Large intestine (tissue), 3 donors: ENCODE measurements around the gene OR9G1. TPM values are rescaled to one million over a fixed set of nuclear protein-coding genes. Genes with fewer than 3 reads are reported as not detected.

Experiments
- DNase-seq, 2 donors: peaks; one replicate each; pipeline versions ENCODE4 v3.0.0 to v3.0.0-alpha.2; 2013
- H3K27ac ChIP-seq: one replicate; pipeline ENCODE4 v1.5.1; 2013; ENCODE audit warnings: low read length
- H3K27me3 ChIP-seq: 2 replicates; pipeline ENCODE4 v1.6.1; 2013; ENCODE audit warnings: low read length; ENCODE audit not compliant: control insufficient read depth, insufficient read depth
- H3K36me3 ChIP-seq: 2 replicates; pipeline ENCODE4 v1.6.1; 2013; ENCODE audit warnings: low read length; ENCODE audit not compliant: control insufficient read depth, insufficient read depth
- H3K4me1 ChIP-seq: one replicate; pipeline ENCODE4 v1.6.1; 2013; ENCODE audit warnings: low read length; ENCODE audit not compliant: control insufficient read depth, insufficient read depth
- H3K4me3 ChIP-seq: one replicate; pipeline ENCODE4 v1.5.1; 2013; ENCODE audit warnings: low read length
- H3K9me3 ChIP-seq: one replicate; pipeline ENCODE4 v1.6.1; 2013; ENCODE audit warnings: mild to moderate bottlenecking, low read depth, low read length, moderate library complexity; ENCODE audit not compliant: control insufficient read depth
- WGBS: methylation state at CpG from one replicate; pipeline ENCODE4 v1.1.5; 2013; ENCODE audit warnings: low lambda C conversion rate; ENCODE audit not compliant: insufficient coverage; 5-methylcytosine and 5-hydroxymethylcytosine counted together
- polyA plus RNA-seq: library from polyadenylated mRNA; unstranded; fragments of 120-200 nt; gene quantifications from one replicate; pipeline ENCODE4 v1.2.1, GENCODE V29; 2013

The OR9G1 gene
- polyA plus RNA-seq, 1 donor = 0.28 TPM

GRCh38 chr11:56705784-56706396 is 7.0 kb downstream of the OR9G1 start:
- WGBS = no CpG with 5 or more reads among the region's 1 CpG
- Histone ChIP-seq H3K9me3 (no peaks in the 10 kb centered on the region), H3K27me3 (no peaks in the 10 kb centered on the region), H3K4me1 (no peaks in the 10 kb centered on the region), H3K27ac (no peak overlapping the region), H3K4me3 (no peak overlapping the region), H3K36me3 (no peaks in the 10 kb centered on the region)
- DNase-seq = no peak

- H3K27me3 ChIP-seq = no peaks in the 10 kb centered on the region
- WGBS = no CpG with 5 or more reads among the region's 2 CpGs
- no peaks in the 10 kb centered on the region for H3K9me3 ChIP-seq
- no peak for DNase-seq
- no peaks in the 10 kb centered on the region for H3K36me3 ChIP-seq
- no peaks in the 10 kb centered on the region for H3K4me1 ChIP-seq
- H3K4me3 ChIP-seq = no peak overlapping the region
- no peak overlapping the region for H3K27ac ChIP-seq
These were observed 7.6 kb downstream of the OR9G1 start for GRCh38 chr11:56706486-56706885.

- Histone ChIP-seq H3K4me1 (no peaks in the 10 kb centered on the region), H3K4me3 (no peak overlapping the region), H3K9me3 (no peaks in the 10 kb centered on the region), H3K27ac (no peak overlapping the region), H3K27me3 (no peaks in the 10 kb centered on the region), H3K36me3 (no peaks in the 10 kb centered on the region)
- DNase-seq = no peak
- no CpG with 5 or more reads among the region's 2 CpGs for WGBS
These were observed 15.3 kb downstream of the OR9G1 start for GRCh38 chr11:56714206-56714605.

- Histone ChIP-seq H3K27ac (no peak overlapping the region), H3K27me3 (no peaks in the 10 kb centered on the region), H3K36me3 (no peaks in the 10 kb centered on the region), H3K4me1 (no peaks in the 10 kb centered on the region), H3K4me3 (no peak overlapping the region), H3K9me3 (no peaks in the 10 kb centered on the region)
- DNase-seq = no peak
- 95% methylated on average over 2 of the region's 6 CpGs for whole genome bisulfite sequencing
These were observed 17.5 kb downstream of the OR9G1 start for GRCh38 chr11:56716379-56716854.

- H3K4me3 ChIP-seq = no peak overlapping the region
- no peak overlapping the region for H3K27ac ChIP-seq
- H3K27me3 ChIP-seq = no peaks in the 10 kb centered on the region
- no peaks in the 10 kb centered on the region for H3K4me1 ChIP-seq
- DNase-seq = no peak
- WGBS = no CpG with 5 or more reads among the region's 4 CpGs
- no peaks in the 10 kb centered on the region for H3K36me3 ChIP-seq
- H3K9me3 ChIP-seq = no peaks in the 10 kb centered on the region
These were observed 21.6 kb downstream of the OR9G1 start for GRCh38 chr11:56720513-56720912.

GRCh38 chr11:56740107-56740506 is 41.2 kb downstream of the OR9G1 start:
- DNase-seq = no peak
- Histone ChIP-seq H3K27me3 (no peaks in the 10 kb centered on the region), H3K4me3 (no peak overlapping the region), H3K36me3 (no peaks in the 10 kb centered on the region), H3K4me1 (no peaks in the 10 kb centered on the region), H3K27ac (no peak overlapping the region), H3K9me3 (no peaks in the 10 kb centered on the region)
- no CpG with 5 or more reads among the region's 3 CpGs for WGBS

- H3K36me3 ChIP-seq = no peaks in the 10 kb centered on the region
- H3K4me3 ChIP-seq = no peak overlapping the region
- no peak overlapping the region for H3K27ac ChIP-seq
- H3K9me3 ChIP-seq = no peaks in the 10 kb centered on the region
- no peaks in the 10 kb centered on the region for H3K4me1 ChIP-seq
- DNase-seq = no peak
- WGBS = 100% methylated on average over 1 of the region's 4 CpGs
- H3K27me3 ChIP-seq = no peaks in the 10 kb centered on the region
These were observed 42.0 kb downstream of the OR9G1 start for GRCh38 chr11:56740886-56741285.

- Histone ChIP-seq H3K4me3 (no peak within 1 kb of the TSS), H3K27me3 (no peaks in the 10 kb centered on the region), H3K9me3 (no peaks in the 10 kb centered on the region), H3K27ac (no peak within 1 kb of the TSS), H3K36me3 (no peaks in the 10 kb centered on the region), H3K4me1 (no peaks in the 10 kb centered on the region)
- no peak for DNase-seq
- WGBS = no CpG with 5 or more reads among the region's 1 CpG
These were observed 49.7 kb downstream of the OR9G1 start, which contains the start of gene OR9G4 for GRCh38 chr11:56748597-56748996. TSS of gene OR9G4 (minus strand) at chr11:56748697. CDS start at chr11:56743766, 4,931 bp downstream.

GRCh38 chr11:56750190-56750589 is 51.3 kb downstream of the OR9G1 start:
- no peaks in the 10 kb centered on the region for H3K4me1 ChIP-seq
- no peak overlapping the region for H3K27ac ChIP-seq
- DNase-seq = no peak
- WGBS = no CpG with 5 or more reads among the region's 5 CpGs
- no peaks in the 10 kb centered on the region for H3K9me3 ChIP-seq
- no peak overlapping the region for H3K4me3 ChIP-seq
- no peaks in the 10 kb centered on the region for H3K36me3 ChIP-seq
- H3K27me3 ChIP-seq = no peaks in the 10 kb centered on the region

- Histone ChIP-seq H3K27ac (no peak overlapping the region), H3K4me1 (no peaks in the 10 kb centered on the region), H3K4me3 (no peak overlapping the region), H3K36me3 (no peaks in the 10 kb centered on the region), H3K27me3 (no peaks in the 10 kb centered on the region), H3K9me3 (no peaks in the 10 kb centered on the region)
- no peak for DNase-seq
- WGBS = 83% methylated on average over 1 of the region's 5 CpGs
These were observed 52.6 kb downstream of the OR9G1 start for GRCh38 chr11:56751480-56751879.
